Measurements from ENCODE around the gene WDTC1.
"Not testable (repeated sequence)": the region's sequence is repeated elsewhere in the genome, so short reads cannot be mapped to it uniquely, and the experiment has no call there.

WDTC1 gene

DNA sequence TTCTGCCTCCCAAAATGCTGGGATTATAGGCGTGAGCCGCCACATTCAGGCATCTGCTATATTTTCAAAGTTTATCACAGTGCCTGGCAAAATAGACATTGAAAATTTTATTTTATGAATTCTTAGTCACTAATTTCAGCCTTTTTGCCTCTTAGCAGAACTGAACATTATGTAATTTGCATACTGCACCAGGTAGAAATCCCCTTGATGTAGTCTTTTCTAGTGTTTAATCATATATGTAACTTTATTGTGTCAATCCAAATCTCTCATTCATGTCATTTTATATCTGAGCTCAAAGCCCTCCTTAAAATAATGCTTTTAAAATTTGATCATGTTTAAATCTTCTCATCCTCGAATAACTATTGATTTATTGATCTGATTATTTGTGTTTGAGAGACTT is 19.2 kb downstream of the WDTC1 start:
- FAIRE-seq: no peak

DNA sequence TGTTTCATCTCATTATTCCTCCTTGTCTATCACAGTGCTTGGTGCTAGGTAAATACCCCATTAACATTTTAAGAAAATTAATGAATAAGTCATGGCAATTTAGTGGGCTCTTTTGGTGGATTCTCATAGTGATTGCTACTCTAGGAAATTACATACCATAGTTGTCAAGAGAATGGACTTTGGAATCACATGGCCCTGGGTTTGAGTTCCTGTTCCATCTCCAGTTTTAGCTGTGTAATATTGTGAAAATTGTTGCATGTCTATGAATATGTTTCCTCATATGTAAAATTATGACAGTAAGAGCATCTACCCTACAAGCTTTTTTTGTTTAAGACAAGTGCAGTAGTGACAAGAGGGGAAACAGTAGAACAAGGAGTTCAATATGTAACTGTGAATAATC is 20.7 kb downstream of the WDTC1 start:
- FAIRE-seq: no peak

DNA sequence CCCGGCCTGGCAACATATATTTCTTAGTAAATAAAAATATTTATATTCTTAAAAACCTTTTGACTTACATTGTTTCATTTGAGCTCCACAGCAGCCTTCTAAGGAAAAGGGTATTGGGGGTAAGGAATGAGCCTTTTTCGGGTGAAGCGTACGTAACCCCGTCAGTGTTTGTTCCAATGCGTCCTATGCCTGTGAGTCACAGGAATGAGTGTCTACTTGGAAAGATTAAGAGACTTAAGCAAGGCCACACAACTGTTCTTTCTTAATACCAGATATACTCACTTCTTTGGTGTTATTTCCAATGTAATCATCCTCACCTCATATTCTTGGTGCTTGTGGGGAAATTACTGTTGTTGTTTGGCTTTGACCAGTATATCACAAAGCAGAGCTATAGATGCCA is 22.7 kb downstream of the WDTC1 start:
- no peak for FAIRE-seq

DNA sequence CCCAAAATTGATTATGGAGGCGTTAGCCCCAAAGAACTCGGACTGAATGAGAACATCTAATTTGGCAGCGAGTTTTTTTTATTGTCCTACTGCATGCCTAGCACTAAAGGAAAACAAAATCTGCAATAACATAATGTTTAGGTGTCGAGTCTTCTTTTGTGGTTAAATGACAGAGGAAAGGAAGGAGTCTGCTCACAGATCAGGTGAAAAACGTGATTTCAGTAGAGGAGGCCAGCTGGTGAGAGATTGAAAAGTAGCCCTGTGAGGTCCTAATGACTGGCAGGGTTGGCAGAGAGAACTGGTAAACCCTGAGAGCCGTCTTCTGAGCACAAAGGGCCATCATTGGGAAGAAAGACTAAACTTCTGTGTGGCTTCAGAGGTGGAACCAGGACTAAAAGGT is 24.2 kb downstream of the WDTC1 start:
- FAIRE-seq: no peak

DNA sequence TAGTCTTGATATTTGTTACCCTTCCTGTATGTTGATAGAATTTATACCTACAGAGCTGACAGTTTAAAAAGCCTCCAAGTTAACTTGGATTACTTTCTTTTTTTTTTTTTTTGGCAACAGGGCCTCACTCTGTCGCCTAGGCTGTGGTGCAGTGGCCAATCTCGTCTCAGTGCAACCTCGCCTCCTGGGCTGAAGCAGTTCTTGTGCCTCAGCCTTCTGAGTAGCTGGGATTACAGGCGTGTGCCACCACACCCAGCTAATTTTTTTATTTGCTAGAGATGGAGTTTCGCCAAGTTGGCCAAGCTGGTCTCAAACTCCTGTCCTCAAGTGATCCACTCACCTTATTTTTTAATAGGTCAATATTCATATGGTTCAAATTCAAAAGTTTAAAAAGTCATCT is 32.7 kb downstream of the WDTC1 start:
- FAIRE-seq: no peak

DNA sequence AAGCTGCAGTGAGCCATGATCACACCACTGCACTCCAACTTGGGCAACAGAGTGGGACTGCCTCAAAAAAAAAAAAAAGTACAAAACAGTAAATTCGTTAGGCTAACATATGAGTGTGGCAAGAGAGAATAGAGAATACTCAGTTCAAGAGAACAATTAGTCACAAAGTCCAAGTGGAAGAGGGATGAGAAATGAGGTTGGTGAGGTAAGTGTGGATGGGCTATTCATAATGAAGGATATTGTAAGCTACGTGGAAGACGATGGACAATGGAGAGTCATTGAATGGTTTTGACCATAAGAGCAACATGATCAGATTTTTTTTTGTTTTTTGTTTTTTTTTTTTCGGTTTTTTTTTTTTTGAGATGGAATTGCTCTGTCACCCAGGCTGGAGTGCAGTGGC is 34.8 kb downstream of the WDTC1 start:
- FAIRE-seq: no peak

DNA sequence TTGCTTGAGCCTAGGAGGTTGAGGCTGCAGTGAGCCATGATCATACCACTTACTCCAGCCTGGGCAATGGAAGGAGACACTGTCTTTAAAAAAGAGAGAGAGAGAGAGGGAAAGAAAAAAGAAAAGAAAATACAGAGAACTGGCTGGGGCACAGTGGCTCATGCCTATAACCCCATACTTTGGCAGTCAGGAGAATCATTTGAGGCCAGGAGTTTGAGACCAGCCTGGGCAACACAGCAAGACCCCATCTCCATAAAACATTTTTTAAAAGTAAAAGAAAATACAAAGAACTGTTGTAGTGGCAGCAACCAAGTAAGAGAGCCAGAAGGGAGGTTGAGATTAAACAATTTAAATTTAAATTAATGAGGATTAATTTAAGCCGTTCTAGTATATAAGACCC is 39.8 kb downstream of the WDTC1 start:
- no peak for FAIRE-seq

DNA sequence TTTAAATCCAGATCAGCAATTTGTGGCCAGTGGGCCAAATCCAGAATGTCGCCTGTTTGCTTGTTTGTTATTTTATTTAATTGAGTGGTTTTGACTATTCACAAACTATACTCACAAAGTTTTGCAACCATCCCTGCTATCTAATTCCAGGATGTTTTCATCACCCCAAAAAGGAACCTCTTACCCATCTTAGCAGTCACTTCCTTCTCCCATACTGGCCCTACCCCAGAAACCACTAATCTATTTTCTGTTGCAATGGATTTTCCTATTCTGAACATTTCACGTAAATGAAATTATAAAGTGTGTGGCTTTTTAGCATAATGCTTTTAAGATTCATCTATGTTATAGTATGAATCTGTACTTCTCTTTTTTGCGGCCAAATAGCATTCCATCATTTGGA is 41.3 kb downstream of the WDTC1 start:
- no peak for FAIRE-seq

DNA sequence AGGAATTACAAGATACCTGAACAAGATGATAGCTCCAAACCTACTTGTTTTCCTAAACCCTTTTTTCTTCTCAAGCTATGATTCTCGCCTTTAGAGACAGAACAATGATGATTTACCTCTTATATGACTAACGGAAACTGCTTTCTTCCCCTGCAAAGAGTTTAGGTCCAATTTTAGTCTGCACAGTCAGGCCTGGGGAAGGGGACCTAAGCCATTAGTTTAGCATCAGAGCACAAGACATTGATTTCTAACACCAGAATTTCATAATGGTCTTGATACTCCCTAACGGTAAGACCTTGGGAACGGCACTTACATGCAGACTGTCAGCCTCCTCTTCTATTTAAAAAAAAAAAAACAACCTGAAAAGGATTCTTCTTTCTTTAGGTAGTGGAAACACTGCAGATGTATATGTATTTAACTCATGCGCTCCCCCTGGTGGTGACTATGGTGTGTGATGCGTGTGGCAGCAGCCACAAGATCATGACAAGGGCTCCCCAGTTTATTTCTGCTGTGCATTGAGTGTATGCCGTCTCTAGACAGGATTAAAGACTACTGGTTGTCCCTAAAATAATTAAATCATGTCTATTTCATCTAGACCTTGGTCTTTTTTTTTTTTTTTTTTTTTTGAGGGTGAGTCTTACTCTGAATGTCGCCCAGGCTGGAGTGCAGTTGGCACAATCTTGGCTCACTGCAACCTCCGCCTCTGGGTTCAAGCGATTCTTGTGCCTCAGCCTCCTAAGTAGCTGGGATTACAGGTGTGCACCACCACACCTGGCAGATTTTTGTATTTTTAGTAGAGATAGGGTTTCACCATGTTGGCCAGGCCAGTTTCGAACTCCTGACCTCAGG is 50.2 kb downstream of the WDTC1 start:
- no peak for FAIRE-seq

DNA sequence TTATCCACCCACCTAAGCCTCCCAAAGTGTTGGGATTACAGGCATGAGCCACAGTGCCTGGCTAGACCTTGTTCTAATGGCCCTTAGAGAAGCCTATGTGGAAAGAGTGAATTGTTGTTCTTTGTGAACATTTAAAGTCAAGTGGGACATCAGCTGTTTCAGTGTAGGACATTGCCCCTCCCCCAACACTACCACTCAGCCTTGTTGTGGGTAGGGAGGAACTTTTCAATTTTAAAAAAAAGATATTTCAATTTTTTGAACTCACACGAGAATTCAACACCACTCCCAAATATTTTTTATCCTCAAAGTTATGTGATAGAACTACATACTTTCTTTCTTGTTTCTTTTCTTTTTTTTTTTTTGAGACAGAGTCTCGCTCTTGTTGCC is 50.8 kb downstream of the WDTC1 start:
- no peak for FAIRE-seq

DNA sequence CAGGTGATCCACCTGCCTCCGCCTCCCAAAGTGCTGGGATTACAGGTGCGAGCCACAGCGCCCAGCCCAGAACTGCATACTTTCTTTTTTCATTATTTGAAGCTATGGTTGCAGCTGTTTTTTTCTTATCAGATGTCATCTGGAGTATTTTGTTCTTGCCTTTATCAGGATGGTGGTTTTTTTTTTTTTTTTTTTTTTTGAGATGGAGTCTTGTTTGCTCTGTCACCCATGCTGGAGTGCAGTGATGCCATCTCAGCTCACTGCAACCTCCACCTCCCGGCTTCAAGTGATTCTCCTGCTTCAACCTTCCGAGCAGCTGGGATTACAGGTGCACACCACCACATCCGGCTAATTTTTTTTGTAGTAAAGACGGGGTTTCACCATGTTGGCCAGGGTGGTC is 51.4 kb downstream of the WDTC1 start:
- FAIRE-seq: not testable (repeated sequence)

DNA sequence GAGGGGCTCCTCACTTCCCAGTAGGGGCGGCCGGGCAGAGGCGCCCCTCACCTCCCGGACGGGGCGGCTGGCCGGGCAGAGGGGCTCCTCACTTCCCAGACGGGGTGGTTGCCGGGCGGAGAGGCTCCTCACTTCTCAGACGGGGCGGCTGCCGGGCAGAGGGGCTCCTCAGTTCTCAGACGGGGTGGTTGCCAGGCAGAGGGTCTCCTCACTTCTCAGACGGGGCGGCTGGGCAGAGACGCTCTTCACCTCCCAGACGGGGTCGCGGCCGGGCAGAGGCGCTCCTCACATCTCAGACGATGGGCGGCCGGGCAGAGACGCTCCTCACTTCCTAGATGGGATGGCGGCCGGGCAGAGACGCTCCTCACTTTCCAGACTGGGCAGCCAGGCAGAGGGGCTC is 54.7 kb downstream of the WDTC1 start:
- FAIRE-seq: not testable (repeated sequence)

DNA sequence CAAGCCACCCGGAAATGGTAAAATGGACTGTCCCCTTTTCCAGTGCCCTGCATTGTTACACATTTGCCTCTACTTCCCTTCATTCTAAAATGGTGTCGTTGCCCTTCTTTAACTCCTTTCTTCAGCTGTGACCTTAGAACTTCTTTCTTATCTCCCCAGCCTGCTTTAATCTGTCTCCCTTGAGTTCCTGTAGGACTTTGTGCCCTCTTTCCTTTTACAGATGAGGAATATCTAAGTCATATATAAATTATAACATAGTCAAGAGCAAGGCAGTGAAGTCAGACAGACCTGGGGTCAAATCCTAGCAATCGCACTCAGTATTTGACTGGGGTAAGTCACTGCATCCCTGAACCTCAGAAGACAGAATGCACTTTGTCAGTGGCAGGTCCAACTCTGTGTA is 56.1 kb downstream of the WDTC1 start:
- FAIRE-seq: no peak

DNA sequence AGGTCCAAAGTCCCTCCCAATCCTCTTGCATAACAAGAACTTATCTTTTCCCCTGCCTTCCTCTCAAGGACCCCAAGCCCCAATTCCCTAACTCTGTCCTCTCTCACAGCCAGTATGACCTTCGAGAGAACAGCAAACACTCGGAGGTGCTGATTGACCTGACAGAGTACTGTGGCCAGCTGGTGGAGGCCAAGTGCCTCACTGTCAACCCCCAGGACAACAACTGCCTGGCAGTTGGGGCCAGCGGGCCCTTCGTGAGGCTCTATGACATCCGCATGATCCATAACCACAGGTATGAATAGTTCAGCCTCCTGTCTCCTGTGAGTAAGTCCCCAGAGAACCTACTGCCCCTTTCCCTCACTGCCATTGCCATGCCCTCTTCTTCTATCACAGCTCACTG is 57.7 kb downstream of the WDTC1 start:
- no peak for FAIRE-seq

DNA sequence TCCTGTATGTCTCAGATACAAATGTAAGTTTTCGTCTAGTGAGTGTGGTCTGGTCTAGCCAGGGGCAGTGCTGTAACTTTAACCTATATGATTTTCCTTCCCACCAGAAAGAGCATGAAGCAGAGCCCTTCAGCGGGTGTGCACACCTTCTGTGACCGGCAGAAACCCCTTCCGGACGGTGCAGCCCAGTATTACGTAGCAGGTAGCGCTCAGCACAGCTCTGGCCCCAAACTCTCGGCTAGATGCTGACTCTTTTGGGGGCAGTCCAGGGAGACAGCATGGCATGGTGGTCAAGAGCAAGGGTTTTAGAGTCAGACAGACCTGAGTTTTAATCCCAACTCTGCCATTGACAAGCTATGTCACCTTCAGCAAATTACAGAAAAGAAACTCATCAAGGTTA is 59.5 kb downstream of the WDTC1 start:
- no peak for FAIRE-seq

DNA sequence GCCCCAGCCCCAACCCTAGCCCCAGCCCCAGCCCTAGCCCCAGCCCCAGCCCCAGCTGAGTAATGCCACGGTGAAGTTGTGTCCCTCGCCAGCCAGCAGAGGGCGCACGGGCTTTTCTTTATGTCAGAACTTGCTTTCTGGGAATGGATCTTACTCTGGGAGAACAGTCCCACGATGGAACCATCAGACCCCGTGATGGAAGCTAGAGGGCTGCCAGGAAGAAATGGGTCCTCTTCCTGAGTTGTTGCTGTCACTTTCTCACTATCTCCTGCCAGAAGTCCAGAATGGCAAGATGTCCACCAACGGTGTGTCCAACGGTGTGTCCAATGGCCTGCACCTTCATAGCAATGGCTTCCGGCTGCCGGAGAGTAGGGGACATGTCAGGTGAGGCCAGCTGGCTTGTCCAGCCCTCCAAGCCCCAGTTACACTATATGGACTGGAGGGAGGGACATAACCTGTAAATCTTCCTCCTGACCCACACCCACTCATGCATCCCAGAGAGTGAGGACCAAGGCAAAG is 62.4 kb downstream of the WDTC1 start:
- FAIRE-seq: no peak

DNA sequence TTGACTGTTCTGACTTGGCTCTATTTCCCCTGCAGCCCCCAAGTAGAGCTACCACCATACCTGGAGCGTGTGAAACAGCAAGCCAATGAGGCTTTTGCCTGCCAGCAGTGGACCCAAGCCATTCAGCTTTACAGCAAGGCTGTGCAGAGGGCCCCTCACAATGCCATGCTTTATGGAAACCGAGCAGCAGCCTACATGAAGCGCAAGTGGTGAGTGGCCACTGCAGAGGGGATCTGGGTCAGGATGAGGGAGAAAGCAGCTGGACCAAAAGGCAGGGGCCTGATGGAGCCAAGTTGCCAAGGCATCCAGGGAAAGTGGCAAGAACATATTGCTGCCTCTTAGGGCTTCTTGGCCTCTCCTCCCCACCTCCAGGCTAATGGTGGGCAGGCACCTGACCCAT is 63.5 kb downstream of the WDTC1 start:
- no peak for FAIRE-seq

DNA sequence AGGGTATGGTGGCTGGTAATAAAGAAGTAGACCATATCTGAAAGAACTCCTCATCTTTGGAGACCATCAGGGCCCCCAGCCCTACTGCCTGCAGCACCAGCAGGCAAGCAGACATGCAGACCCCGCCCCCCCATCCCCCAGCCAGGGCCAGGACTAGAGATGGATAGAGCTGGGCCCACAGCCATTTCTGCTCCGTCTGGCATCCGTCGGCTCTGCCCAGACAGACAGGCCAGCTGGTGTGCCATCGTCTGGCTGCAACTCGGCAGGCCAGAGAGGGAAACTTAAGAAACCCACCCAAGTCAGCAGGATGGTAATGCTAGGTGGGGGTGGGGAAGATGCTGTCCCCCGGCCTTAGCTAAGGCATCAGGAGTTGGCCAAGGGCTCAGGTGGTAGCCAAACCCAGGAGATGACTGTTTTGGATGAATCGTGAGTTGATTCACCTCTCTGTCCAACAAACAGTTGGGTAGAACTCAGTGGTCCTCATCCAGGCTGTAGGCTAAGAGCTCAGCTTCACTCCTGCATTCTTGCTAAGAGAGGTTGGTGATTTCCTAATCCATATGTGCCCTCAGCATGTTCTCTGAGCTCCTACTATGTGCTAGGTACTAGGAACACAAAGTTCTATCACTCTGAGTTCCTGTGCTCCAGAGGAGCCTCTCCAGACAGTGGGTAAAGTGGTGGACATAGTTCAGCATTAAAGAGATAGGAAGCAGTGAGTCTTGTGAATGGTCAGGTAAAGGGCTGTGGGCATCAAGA is 64.4 kb downstream of the WDTC1 start:
- no peak for FAIRE-seq

DNA sequence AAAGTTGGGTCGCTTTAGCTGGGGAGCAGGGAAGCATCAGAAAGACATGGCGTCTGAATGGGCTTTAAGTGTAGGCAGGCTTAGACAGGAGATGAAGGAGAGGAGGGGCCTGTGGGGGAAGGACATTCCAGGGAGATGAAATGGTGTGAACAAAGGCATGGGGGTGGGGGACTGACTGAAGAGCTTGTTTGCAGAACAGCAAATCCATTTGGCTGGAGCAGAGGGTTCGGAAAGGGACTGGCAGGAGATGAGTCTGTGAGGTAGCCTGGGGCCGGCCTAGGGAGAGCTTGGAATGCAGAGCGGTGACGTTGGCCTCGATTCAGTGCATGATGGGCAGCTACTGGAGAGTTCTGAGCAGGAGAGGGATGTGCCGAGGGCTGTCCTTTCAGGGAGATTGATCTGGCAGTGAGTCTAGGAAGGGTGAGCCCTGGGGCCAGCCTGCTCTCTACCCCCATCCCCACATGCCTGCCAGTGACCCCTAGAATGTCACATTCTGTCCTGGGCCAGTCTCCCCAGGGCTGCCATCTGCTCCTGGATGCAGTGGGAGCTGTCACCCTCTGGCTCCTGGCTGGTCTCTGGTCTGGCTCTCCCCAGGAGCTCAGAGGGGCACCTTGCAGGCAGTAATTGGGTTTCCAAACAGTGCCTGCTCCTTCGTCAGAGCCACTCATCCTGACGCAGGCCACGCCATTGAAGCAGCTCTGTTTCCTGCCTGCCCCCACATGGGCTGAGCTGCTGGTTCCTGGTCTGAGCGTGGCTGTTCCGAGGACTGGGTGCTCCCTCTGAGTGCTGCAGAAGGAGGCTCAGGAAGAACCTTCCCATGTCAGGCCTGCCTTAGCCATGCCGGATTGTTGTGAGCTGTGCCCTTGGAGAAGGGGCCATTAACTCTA is 65.2 kb downstream of the WDTC1 start:
- FAIRE-seq: no peak

DNA sequence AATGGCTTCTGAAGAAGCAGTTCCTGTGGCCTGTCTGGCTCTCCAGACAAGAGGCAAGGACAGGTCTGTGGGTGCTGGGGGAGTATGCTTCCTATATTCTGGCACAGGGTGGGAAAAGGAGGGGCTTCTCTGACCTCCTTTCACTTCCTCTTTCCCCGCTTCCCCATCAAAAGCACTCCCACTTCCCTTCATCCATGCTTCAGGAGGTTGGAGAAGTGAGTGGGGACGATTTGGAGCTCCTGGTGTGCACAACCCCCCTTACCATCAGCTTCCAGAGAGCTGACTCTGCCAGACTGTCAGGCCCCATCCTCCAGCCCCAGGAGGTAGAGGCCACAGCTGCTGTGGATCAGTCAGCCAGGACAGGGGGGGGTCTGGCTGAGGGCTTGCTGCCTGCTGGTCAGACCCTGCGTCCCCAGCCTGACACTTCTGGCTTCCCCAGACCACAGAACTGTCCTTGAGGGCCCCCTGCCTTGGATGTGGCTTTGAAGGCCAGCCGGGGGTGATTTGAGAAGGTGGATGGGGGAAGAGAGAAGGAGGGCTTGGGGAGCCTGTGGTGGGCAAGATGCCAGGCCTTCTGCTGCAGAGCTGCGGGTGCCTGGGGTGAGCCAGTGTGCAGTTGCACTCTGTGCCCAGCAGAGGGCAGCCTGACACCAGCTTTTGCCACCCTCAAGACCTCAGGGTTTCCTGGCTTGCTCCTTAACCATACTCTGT is 66.1 kb downstream of the WDTC1 start:
- peak; percentile 48 for FAIRE-seq

DNA sequence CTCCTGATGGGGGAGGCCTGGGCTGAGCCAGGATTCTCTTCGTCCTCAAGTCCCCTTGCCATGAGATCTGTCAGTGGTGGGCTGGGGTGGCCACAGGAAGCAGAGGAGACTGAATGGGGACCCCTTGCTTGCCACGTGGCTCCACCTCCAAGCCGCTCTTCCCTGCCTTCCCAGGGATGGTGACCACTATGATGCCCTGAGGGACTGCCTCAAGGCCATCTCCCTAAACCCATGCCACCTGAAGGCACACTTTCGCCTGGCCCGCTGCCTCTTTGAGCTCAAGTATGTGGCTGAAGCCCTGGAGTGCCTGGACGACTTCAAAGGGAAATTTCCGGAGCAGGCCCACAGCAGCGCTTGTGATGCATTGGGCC is 66.6 kb downstream of the WDTC1 start:
- FAIRE-seq: no peak

DNA sequence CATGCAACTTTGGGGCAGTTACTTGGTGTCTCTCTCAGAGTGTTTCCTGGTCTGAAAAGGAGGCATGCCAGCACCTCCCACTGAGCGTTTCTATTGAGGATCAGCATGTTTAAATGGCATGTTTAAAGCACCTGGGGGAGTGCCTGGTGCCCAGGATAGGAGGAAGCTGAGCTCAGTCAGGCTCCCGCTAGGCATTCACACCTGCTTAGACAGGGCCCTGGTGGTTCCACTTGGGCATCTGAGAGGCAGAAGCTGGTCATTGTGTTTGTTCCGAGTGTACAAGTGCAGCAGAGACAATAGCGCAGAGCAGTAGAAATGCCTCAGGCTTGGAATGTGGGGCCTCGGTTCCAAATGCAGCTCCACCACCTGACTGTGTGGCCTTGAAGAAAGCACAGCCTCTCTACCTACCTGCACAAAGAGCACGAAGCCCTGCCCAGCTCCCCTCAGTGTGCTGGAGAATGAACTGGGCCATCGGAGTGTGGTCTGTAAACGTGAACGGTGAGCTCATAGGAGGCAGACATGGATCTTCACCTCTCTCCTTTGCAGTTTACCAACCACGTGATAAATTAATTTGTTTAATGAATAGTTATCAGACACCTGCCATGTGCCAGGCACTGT is 67.3 kb downstream of the WDTC1 start:
- no peak for FAIRE-seq

Data from endometrium (tissue), 2 donors.